Measurements from ENCODE around the gene MICOS13. TPM values are rescaled to one million over a fixed set of nuclear protein-coding genes. Genes with fewer than 3 reads are reported as not detected.

MICOS13 gene
- total RNA-seq, 4 donors from 2014 or later = 48.9 to 79.1 (median 65.9) TPM

- Histone ChIP-seq H3K27me3 (no peaks in the 10 kb centered on the region), H3K36me3 (peaks cover 0 to 11% (median 0%) of the 10 kb centered on the region in 3 donors), H3K4me3 (peak overlapping the region; percentile 80 to 95 (median 91)), H3K27ac (peak overlapping the region in 3 of 4 donors; percentile 86 to 97 (median 95)), H3K9me3 (no peaks in the 10 kb centered on the region), H3K4me1 (peaks cover 0 to 38% (median 18%) of the 10 kb centered on the region in 4 donors)
- DNase-seq (ENCODE audit: low spot score in 2 of 2) = no peak
- TF ChIP-seq CTCF (IDR thresholded peaks at IDR 0.05) (no peak), EP300 (IDR thresholded peaks at IDR 0.05) (no peak), POLR2A (IDR thresholded peaks at IDR 0.05) (no peak)
- WGBS, 2 donors = 26 to 32% methylated on average over 11 of the region's 11 CpGs
Measured at GRCh38 chr19:5718579-5719273, 38.4 kb upstream of the MICOS13 start.

DNA sequence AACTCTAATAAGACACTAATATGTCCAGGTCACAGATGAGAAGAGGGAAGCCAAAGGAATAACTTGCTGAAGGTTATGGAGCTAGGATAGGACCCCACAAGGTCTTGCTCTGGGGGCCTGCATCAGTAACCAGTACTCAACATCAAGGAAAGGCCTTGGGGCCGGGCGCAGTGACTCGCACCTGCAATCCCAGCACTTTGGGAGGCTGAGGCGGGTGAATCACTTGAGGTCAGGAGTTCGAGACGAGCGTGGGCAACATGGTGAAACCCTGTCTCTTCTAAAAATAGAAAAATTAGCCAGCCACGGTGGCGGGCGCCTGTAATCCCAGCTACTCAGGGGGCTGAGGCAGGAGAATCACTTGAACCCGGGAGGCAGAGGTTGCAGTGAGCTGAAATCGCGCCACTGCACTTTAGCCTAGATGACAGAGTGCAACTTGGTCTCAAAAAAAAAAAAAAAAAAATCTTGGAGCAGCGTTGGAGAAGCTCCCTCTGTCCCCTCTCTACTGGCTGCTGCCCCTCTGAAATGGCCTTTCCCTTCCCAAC lies 37.8 kb upstream of the MICOS13 start:
- peak overlapping the region in 1 of 4 donors; percentile 95 for H3K27ac ChIP-seq
- H3K36me3 ChIP-seq = peaks cover 0 to 17% (median 0%) of the 10 kb centered on the region in 3 donors
- H3K9me3 ChIP-seq = no peaks in the 10 kb centered on the region
- peak overlapping the region in 1 of 4 donors; percentile 95 for H3K4me3 ChIP-seq
- peaks cover 0 to 38% (median 18%) of the 10 kb centered on the region in 4 donors for H3K4me1 ChIP-seq
- WGBS, 2 donors = 73 to 74% methylated on average over 14 of the region's 14 CpGs
- DNase-seq (ENCODE audit: low spot score in 2 of 2) = no peak
- no peaks in the 10 kb centered on the region for H3K27me3 ChIP-seq
- TF ChIP-seq POLR2A (IDR thresholded peaks at IDR 0.05) (no peak), CTCF (IDR thresholded peaks at IDR 0.05) (no peak), EP300 (IDR thresholded peaks at IDR 0.05) (no peak)

GRCh38 chr19:5717215-5717935 lies 37.1 kb upstream of the MICOS13 start:
- Histone ChIP-seq H3K27me3 (no peaks in the 10 kb centered on the region), H3K4me1 (peaks cover 0 to 38% (median 18%) of the 10 kb centered on the region in 4 donors), H3K9me3 (no peaks in the 10 kb centered on the region), H3K4me3 (no peak overlapping the region), H3K27ac (no peak overlapping the region), H3K36me3 (peaks cover 0 to 24% (median 0%) of the 10 kb centered on the region in 3 donors)
- no peak for DNase-seq (ENCODE audit: low spot score in 2 of 2)
- 84 to 85% methylated on average over 8 of the region's 8 CpGs for WGBS, 2 donors
- TF ChIP-seq POLR2A (IDR thresholded peaks at IDR 0.05) (no peak), EP300 (IDR thresholded peaks at IDR 0.05) (no peak), CTCF (IDR thresholded peaks at IDR 0.05) (no peak)

- Histone ChIP-seq H3K4me3 (no peak overlapping the region), H3K27me3 (no peaks in the 10 kb centered on the region), H3K4me1 (peaks cover 0 to 38% (median 18%) of the 10 kb centered on the region in 4 donors), H3K27ac (no peak overlapping the region), H3K36me3 (peaks cover 2 to 50% (median 19%) of the 10 kb centered on the region in 3 donors), H3K9me3 (no peaks in the 10 kb centered on the region)
- no peak for DNase-seq (ENCODE audit: low spot score in 2 of 2)
- 76 to 78% methylated on average over 10 of the region's 10 CpGs for whole genome bisulfite sequencing, 2 donors
- no peak for TF ChIP-seq POLR2A (IDR thresholded peaks at IDR 0.05)
- no peak for TF ChIP-seq CTCF (IDR thresholded peaks at IDR 0.05)
- no peak for TF ChIP-seq EP300 (IDR thresholded peaks at IDR 0.05)
Measured at GRCh38 chr19:5714816-5715215, 34.5 kb upstream of the MICOS13 start.
